Neural progenitor cell (in vitro differentiated cells): Measurements from ENCODE around the gene NXF2.

ENCODE experiments used
- CTCF ChIP-seq: fragments of 200-600 bp; sonication (generic); IDR thresholded peaks from 2 replicates; pipeline ENCODE4 v1.5.1; 2017; ENCODE audit warnings: antibody characterized with exemption, mild to moderate bottlenecking
- EZH2 ChIP-seq: fragments of 200-600 bp; sonication (generic); IDR thresholded peaks from 2 replicates; pipeline ENCODE4 v1.6.1; 2017; ENCODE audit warnings: antibody characterized with exemption, mild to moderate bottlenecking, moderate library complexity
- EZH2phosphoT487 ChIP-seq: fragments of 200-600 bp; sonication (generic); IDR thresholded peaks from 2 replicates; pipeline ENCODE4 v1.6.1; 2017; ENCODE audit warnings: antibody characterized with exemption

GRCh38 chrX:102341867-102342266 lies 94.9 kb downstream of the NXF2 start:
- TF ChIP-seq CTCF (no peak), EZH2phosphoT487 (no peak), EZH2 (no peak)
